Measurements from ENCODE around the gene GSTM2.
"Not testable (repeated sequence)": the region's sequence is repeated elsewhere in the genome, so short reads cannot be mapped to it uniquely, and the experiment has no call there.

The GSTM2 gene

GRCh38 chr1:109704173-109704572 lies 36.3 kb downstream of the GSTM2 start:
- H3K79me2 ChIP-seq (ENCODE audit: control insufficient read depth, insufficient read depth, low read length, poor library complexity), result no peaks in the 10 kb centered on the region
- H3K27ac ChIP-seq (ENCODE audit: low read depth, low read length), result no peak overlapping the region
- H3K9me3 ChIP-seq (ENCODE audit: insufficient read depth, low read depth, low read length), result peaks cover 6% of the 10 kb centered on the region
- no peak overlapping the region for H3K23ac ChIP-seq (ENCODE audit: low read length)
- no peak overlapping the region for H4K8ac ChIP-seq (ENCODE audit: low read depth, low read length)
- H3K79me1 ChIP-seq (ENCODE audit: low read length), result no peaks in the 10 kb centered on the region
- H3K4me2 ChIP-seq (ENCODE audit: low read length), result no peak overlapping the region
- H4K91ac ChIP-seq (ENCODE audit: low read depth, low read length), result no peak overlapping the region
- H2BK5ac ChIP-seq (ENCODE audit: low read depth, low read length, poor library complexity), result no peak overlapping the region
- WGBS (ENCODE audit: extremely low coverage, insufficient coverage, insufficient read length), result no CpG with 5 or more reads among the region's 8 CpGs
- H2BK120ac ChIP-seq (ENCODE audit: insufficient read depth, low read length, poor library complexity), result no peak overlapping the region
- H2BK12ac ChIP-seq (ENCODE audit: low read length), result no peak overlapping the region
- H3K4me3 ChIP-seq (ENCODE audit: low read depth, low read length), result no peak overlapping the region
- H3K9ac ChIP-seq (ENCODE audit: low read length), result no peak overlapping the region
- no peaks in the 10 kb centered on the region for H3K36me3 ChIP-seq (ENCODE audit: control insufficient read depth in 1 of 2, insufficient read depth in 2 of 2, low read length in 2 of 2)
- no peak overlapping the region for H2AFZ ChIP-seq (ENCODE audit: insufficient read depth, low read length, poor library complexity)
- H3K18ac ChIP-seq (ENCODE audit: low read length), result no peak overlapping the region
- DNase-seq, result no peak
- no peak overlapping the region for H3K4ac ChIP-seq (ENCODE audit: low read depth, low read length)
- no peak overlapping the region for H4K12ac ChIP-seq (ENCODE audit: low read depth, low read length)
- no peaks in the 10 kb centered on the region for H3K4me1 ChIP-seq (ENCODE audit: control insufficient read depth in 1 of 2, insufficient read depth in 2 of 2, low read length in 2 of 2)
- no peak overlapping the region for H2AK5ac ChIP-seq (ENCODE audit: low read length)
- no peak overlapping the region for H3K14ac ChIP-seq (ENCODE audit: low read length)
- H3K27me3 ChIP-seq (ENCODE audit: insufficient read depth, low read length), result no peaks in the 10 kb centered on the region

DNA sequence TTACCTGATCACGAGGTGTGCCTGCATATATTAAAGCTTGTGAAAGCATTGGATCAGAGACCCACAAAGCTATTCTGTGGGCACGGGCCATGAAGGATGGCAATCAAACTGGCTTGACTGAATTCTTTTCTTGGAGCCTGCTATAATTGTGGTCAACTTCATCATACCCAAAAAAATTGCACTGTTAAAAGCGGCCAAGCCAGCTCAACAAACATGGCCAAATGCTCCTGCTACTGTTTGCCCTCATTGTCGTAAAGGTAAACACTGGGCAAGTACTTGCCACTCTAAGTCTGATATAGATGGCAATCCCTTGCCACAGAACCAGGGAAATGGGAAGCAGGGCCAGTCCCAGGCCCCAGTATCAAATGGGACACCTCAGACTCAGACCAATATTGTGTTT lies 37.6 kb downstream of the GSTM2 start:
- H3K36me3 ChIP-seq (ENCODE audit: control insufficient read depth in 1 of 2, insufficient read depth in 2 of 2, low read length in 2 of 2), result no peaks in the 10 kb centered on the region
- H3K4me2 ChIP-seq (ENCODE audit: low read length), result no peak overlapping the region
- no peak overlapping the region for H2BK120ac ChIP-seq (ENCODE audit: insufficient read depth, low read length, poor library complexity)
- no peak overlapping the region for H4K8ac ChIP-seq (ENCODE audit: low read depth, low read length)
- no peak overlapping the region for H4K91ac ChIP-seq (ENCODE audit: low read depth, low read length)
- H3K27ac ChIP-seq (ENCODE audit: low read depth, low read length), result no peak overlapping the region
- WGBS (ENCODE audit: extremely low coverage, insufficient coverage, insufficient read length), result no CpG with 5 or more reads among the region's 4 CpGs
- H2BK5ac ChIP-seq (ENCODE audit: low read depth, low read length, poor library complexity), result no peak overlapping the region
- no peak overlapping the region for H3K23ac ChIP-seq (ENCODE audit: low read length)
- no peaks in the 10 kb centered on the region for H3K79me1 ChIP-seq (ENCODE audit: low read length)
- no peak overlapping the region for H3K9ac ChIP-seq (ENCODE audit: low read length)
- H3K9me3 ChIP-seq (ENCODE audit: insufficient read depth, low read depth, low read length), result peaks cover 6% of the 10 kb centered on the region
- no peak overlapping the region for H4K12ac ChIP-seq (ENCODE audit: low read depth, low read length)
- H3K79me2 ChIP-seq (ENCODE audit: control insufficient read depth, insufficient read depth, low read length, poor library complexity), result no peaks in the 10 kb centered on the region
- H3K27me3 ChIP-seq (ENCODE audit: insufficient read depth, low read length), result no peaks in the 10 kb centered on the region
- no peaks in the 10 kb centered on the region for H3K4me1 ChIP-seq (ENCODE audit: control insufficient read depth in 1 of 2, insufficient read depth in 2 of 2, low read length in 2 of 2)
- DNase-seq, result no peak
- no peak overlapping the region for H2AFZ ChIP-seq (ENCODE audit: insufficient read depth, low read length, poor library complexity)
- H3K14ac ChIP-seq (ENCODE audit: low read length), result no peak overlapping the region
- H2BK12ac ChIP-seq (ENCODE audit: low read length), result no peak overlapping the region
- no peak overlapping the region for H2AK5ac ChIP-seq (ENCODE audit: low read length)
- no peak overlapping the region for H3K4me3 ChIP-seq (ENCODE audit: low read depth, low read length)
- no peak overlapping the region for H3K4ac ChIP-seq (ENCODE audit: low read depth, low read length)
- H3K18ac ChIP-seq (ENCODE audit: low read length), result no peak overlapping the region

DNA sequence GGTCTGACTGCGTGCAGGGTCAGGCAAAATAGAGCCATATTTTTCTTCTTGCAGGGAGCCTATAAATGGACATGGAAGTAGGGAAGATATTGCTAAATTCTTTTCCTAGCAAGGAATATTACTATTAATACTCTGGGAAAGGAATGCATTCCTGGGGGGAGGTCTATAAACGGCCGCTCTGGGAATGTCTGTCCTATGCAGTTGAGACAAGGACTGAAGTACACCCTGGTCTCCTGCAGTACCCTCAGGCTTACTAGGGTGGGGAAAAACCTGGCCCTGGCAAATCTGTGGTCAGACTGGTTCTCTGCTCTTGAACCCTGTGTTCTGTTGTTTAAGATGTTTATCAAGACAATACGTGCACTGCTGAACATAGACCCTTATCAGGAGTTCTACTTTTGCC lies 41.1 kb downstream of the GSTM2 start:
- H3K23ac ChIP-seq (ENCODE audit: low read length); H3K9me3 ChIP-seq (ENCODE audit: insufficient read depth, low read depth, low read length); H3K36me3 ChIP-seq (ENCODE audit: control insufficient read depth in 1 of 2, insufficient read depth in 2 of 2, low read length in 2 of 2); H3K79me2 ChIP-seq (ENCODE audit: control insufficient read depth, insufficient read depth, low read length, poor library complexity); H2AFZ ChIP-seq (ENCODE audit: insufficient read depth, low read length, poor library complexity); H3K4ac ChIP-seq (ENCODE audit: low read depth, low read length); H4K12ac ChIP-seq (ENCODE audit: low read depth, low read length); H4K8ac ChIP-seq (ENCODE audit: low read depth, low read length); H2BK12ac ChIP-seq (ENCODE audit: low read length); H3K4me2 ChIP-seq (ENCODE audit: low read length); H4K91ac ChIP-seq (ENCODE audit: low read depth, low read length); DNase-seq; H3K18ac ChIP-seq (ENCODE audit: low read length); H3K79me1 ChIP-seq (ENCODE audit: low read length); H3K27ac ChIP-seq (ENCODE audit: low read depth, low read length); H3K27me3 ChIP-seq (ENCODE audit: insufficient read depth, low read length); H3K4me3 ChIP-seq (ENCODE audit: low read depth, low read length); H3K4me1 ChIP-seq (ENCODE audit: control insufficient read depth in 1 of 2, insufficient read depth in 2 of 2, low read length in 2 of 2); H2BK120ac ChIP-seq (ENCODE audit: insufficient read depth, low read length, poor library complexity); H2BK5ac ChIP-seq (ENCODE audit: low read depth, low read length, poor library complexity); H3K14ac ChIP-seq (ENCODE audit: low read length); H2AK5ac ChIP-seq (ENCODE audit: low read length); H3K9ac ChIP-seq (ENCODE audit: low read length): not testable (repeated sequence)
- WGBS (ENCODE audit: extremely low coverage, insufficient coverage, insufficient read length), result no CpG with 5 or more reads among the region's 4 CpGs

DNA sequence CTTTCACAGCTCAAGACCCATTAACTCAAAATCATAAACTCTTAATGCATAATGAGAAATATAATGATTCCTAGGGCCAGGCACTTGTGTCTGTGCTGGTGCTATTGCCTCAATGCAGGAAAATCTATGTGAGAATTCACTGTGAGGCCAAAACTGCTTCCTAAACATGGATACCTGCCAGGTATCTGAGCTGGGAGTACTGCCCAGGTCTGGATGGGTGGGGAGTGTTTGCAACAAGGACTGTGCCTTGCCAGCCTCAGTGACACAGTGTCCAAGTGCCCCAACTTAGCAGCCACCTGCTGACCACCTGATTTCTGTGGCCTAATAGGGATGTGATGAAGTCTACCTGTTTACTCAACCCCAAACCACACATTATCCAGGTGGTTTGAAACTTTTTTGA lies 42.0 kb downstream of the GSTM2 start:
- H4K91ac ChIP-seq (ENCODE audit: low read depth, low read length); H2BK5ac ChIP-seq (ENCODE audit: low read depth, low read length, poor library complexity); H3K14ac ChIP-seq (ENCODE audit: low read length); H3K23ac ChIP-seq (ENCODE audit: low read length); DNase-seq; H3K36me3 ChIP-seq (ENCODE audit: control insufficient read depth in 1 of 2, insufficient read depth in 2 of 2, low read length in 2 of 2); H3K18ac ChIP-seq (ENCODE audit: low read length); H3K27ac ChIP-seq (ENCODE audit: low read depth, low read length); H3K79me2 ChIP-seq (ENCODE audit: control insufficient read depth, insufficient read depth, low read length, poor library complexity); H3K9me3 ChIP-seq (ENCODE audit: insufficient read depth, low read depth, low read length); H3K79me1 ChIP-seq (ENCODE audit: low read length); H4K12ac ChIP-seq (ENCODE audit: low read depth, low read length); H2AFZ ChIP-seq (ENCODE audit: insufficient read depth, low read length, poor library complexity); H2BK12ac ChIP-seq (ENCODE audit: low read length); H3K4me3 ChIP-seq (ENCODE audit: low read depth, low read length); H3K27me3 ChIP-seq (ENCODE audit: insufficient read depth, low read length); H4K8ac ChIP-seq (ENCODE audit: low read depth, low read length); H2BK120ac ChIP-seq (ENCODE audit: insufficient read depth, low read length, poor library complexity); H3K4ac ChIP-seq (ENCODE audit: low read depth, low read length); H3K4me1 ChIP-seq (ENCODE audit: control insufficient read depth in 1 of 2, insufficient read depth in 2 of 2, low read length in 2 of 2); H2AK5ac ChIP-seq (ENCODE audit: low read length); H3K9ac ChIP-seq (ENCODE audit: low read length); H3K4me2 ChIP-seq (ENCODE audit: low read length): not testable (repeated sequence)
